ENCODE results near the gene AIG1. TPM values are rescaled to one million over a fixed set of nuclear protein-coding genes. Genes with fewer than 3 reads are reported as not detected.
A peak's percentile ranks its signal among the peaks of the same experiment; 100 is the strongest.

Gene AIG1
- total RNA-seq, 6 donors from 2014 or later, result 6.3 to 26.6 (median 20.8) TPM

GRCh38 chr6:143155681-143156080 lies 95.0 kb downstream of the AIG1 start:
- Histone ChIP-seq H3K36me3 (no peaks in the 10 kb centered on the region), H3K27me3 (no peaks in the 10 kb centered on the region), H3K9me3 (no peaks in the 10 kb centered on the region), H3K4me3 (no peak overlapping the region), H3K27ac (no peak overlapping the region), H3K4me1 (peaks cover 0 to 7% (median 3%) of the 10 kb centered on the region in 4 donors)
- TF ChIP-seq CTCF (IDR thresholded peaks at IDR 0.05) (no peak), POLR2AphosphoS5 (IDR thresholded peaks at IDR 0.05) (no peak), EP300 (IDR thresholded peaks at IDR 0.05) (no peak), POLR2A (IDR thresholded peaks at IDR 0.05) (no peak)
- DNase-seq, result no peak
- ATAC-seq (ENCODE audit: low FRiP score in 2 of 2), result peak in 1 of 2 donors; percentile 40
- 97 to 100% methylated on average over 1 of the region's 1 CpG for WGBS, 2 donors

DNA sequence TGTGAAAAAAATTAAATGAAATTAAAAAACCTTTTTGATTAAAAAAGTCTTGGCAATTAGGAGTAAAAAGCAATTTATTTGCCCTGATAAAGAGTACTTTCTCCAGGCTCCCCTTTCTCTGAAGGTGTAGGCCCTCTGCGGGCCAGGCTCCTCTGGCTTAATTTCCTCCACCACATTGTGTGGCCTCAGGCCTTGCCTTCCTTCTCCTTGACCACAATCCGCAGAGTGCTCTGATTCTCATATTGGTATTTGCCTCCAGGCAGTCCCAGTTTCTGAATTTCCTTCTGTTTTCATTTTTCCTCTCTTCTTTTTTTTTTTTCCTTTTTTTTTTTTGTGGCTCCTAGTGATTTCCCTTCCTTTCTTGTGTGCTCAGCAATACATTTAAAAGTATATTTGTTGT lies 96.4 kb downstream of the AIG1 start:
- peaks cover 0 to 7% (median 3%) of the 10 kb centered on the region in 4 donors for H3K4me1 ChIP-seq
- DNase-seq, result no peak
- ATAC-seq (ENCODE audit: low FRiP score in 2 of 2), result no peak
- no peak overlapping the region for H3K4me3 ChIP-seq
- H3K27ac ChIP-seq, result no peak overlapping the region
- no peaks in the 10 kb centered on the region for H3K9me3 ChIP-seq
- H3K27me3 ChIP-seq, result no peaks in the 10 kb centered on the region
- 90 to 93% methylated on average over 2 of the region's 2 CpGs for whole genome bisulfite sequencing, 2 donors
- no peak for TF ChIP-seq POLR2AphosphoS5 (IDR thresholded peaks at IDR 0.05)
- no peak for TF ChIP-seq EP300 (IDR thresholded peaks at IDR 0.05)
- TF ChIP-seq CTCF (IDR thresholded peaks at IDR 0.05), result no peak
- TF ChIP-seq POLR2A (IDR thresholded peaks at IDR 0.05), result no peak
- no peaks in the 10 kb centered on the region for H3K36me3 ChIP-seq

DNA sequence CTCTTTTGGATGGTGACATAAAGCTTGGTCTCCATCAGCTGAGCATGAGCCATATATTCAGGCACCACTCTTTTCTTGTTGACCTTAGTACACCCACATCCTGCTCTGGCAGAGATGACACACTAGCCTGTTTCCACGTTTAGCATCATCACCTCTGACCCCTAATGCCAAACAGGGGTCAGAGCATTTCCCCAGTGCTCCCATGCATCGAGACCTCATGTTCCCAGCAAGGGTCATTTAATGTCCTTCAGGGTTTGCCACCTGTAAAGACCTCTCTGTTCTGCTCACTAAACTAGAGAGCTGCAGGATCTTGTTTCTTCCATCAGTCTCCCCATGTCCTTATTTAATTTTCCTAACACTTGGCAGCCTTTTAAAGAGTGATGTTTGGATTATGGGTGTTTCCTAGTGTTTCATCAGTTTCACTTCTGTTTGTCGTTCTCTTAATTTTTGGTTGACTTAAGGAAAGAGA lies 97.5 kb downstream of the AIG1 start:
- WGBS, 2 donors, result 33 to 36% methylated on average over 3 of the region's 3 CpGs
- Histone ChIP-seq H3K4me3 (no peak overlapping the region), H3K27me3 (no peaks in the 10 kb centered on the region), H3K9me3 (no peaks in the 10 kb centered on the region), H3K4me1 (peaks cover 0 to 7% (median 3%) of the 10 kb centered on the region in 4 donors), H3K36me3 (no peaks in the 10 kb centered on the region), H3K27ac (no peak overlapping the region)
- ATAC-seq (ENCODE audit: low FRiP score in 2 of 2), result peak in 1 of 2 donors; percentile 7
- TF ChIP-seq POLR2A (IDR thresholded peaks at IDR 0.05), result no peak
- no peak for TF ChIP-seq CTCF (IDR thresholded peaks at IDR 0.05)
- TF ChIP-seq EP300 (IDR thresholded peaks at IDR 0.05), result no peak
- TF ChIP-seq POLR2AphosphoS5 (IDR thresholded peaks at IDR 0.05), result no peak
- no peak for DNase-seq

GRCh38 chr6:143159001-143159400 lies 98.3 kb downstream of the AIG1 start:
- ATAC-seq (ENCODE audit: low FRiP score in 2 of 2), result no peak
- no peak for TF ChIP-seq CTCF (IDR thresholded peaks at IDR 0.05)
- TF ChIP-seq POLR2A (IDR thresholded peaks at IDR 0.05), result no peak
- TF ChIP-seq POLR2AphosphoS5 (IDR thresholded peaks at IDR 0.05), result no peak
- no peak for TF ChIP-seq EP300 (IDR thresholded peaks at IDR 0.05)
- H3K4me1 ChIP-seq, result peaks cover 0 to 7% (median 3%) of the 10 kb centered on the region in 4 donors
- no peak overlapping the region for H3K27ac ChIP-seq
- no peaks in the 10 kb centered on the region for H3K9me3 ChIP-seq
- no peaks in the 10 kb centered on the region for H3K27me3 ChIP-seq
- no peak for DNase-seq
- no peak overlapping the region for H3K4me3 ChIP-seq
- H3K36me3 ChIP-seq, result no peaks in the 10 kb centered on the region
- 56 to 75% methylated on average over 1 of the region's 1 CpG for WGBS, 2 donors

GRCh38 chr6:143160015-143160414 lies 99.3 kb downstream of the AIG1 start:
- Histone ChIP-seq H3K27ac (no peak overlapping the region), H3K27me3 (no peaks in the 10 kb centered on the region), H3K36me3 (no peaks in the 10 kb centered on the region), H3K4me1 (peaks cover 0 to 7% (median 3%) of the 10 kb centered on the region in 4 donors), H3K4me3 (no peak overlapping the region), H3K9me3 (no peaks in the 10 kb centered on the region)
- ATAC-seq (ENCODE audit: low FRiP score in 2 of 2) (no peak), DNase-seq (no peak)
- WGBS, 2 donors, result 67 to 82% methylated on average over 1 of the region's 1 CpG
- no peak for TF ChIP-seq EP300 (IDR thresholded peaks at IDR 0.05)
- TF ChIP-seq POLR2AphosphoS5 (IDR thresholded peaks at IDR 0.05), result no peak
- no peak for TF ChIP-seq POLR2A (IDR thresholded peaks at IDR 0.05)
- no peak for TF ChIP-seq CTCF (IDR thresholded peaks at IDR 0.05)
